ENCODE results near the gene NLGN1.

DNA sequence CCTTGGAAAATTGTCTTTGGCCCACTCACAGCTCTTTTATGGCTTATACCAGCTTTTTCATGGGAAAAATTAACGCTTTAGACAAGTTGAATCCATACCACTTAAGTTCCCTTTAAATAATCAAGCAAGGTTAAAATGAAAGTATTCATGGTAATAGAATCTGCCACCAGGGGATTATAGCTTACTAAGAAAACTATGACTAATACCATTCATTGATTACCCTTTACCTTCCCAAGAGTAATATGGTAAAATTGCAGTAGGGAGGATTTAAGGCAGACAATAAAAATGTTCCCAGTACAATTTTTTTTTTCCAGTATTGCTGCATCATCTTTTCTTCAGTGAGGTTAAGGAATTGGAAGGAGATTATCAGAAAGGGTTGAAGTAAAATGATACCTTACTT is 820.5 kb downstream of the NLGN1 start:
- TF ChIP-seq POLR2A (IDR thresholded peaks at IDR 0.05; ENCODE audit: low read depth, low read length) (no peak), POLR2AphosphoS5 (IDR thresholded peaks at IDR 0.05; ENCODE audit: low read depth, low read length) (no peak)

Measured in GM12892 (cell line).